SK-N-SH (cell line): Measurements from ENCODE around the gene BRINP2.
"Not testable (repeated sequence)": the region's sequence is repeated elsewhere in the genome, so short reads cannot be mapped to it uniquely, and the experiment has no call there.

Experiments
- CHD2 ChIP-seq: fragments of 150-350 bp; IDR thresholded peaks from 2 replicates; pipeline ENCODE4 v1.6.1; 2018; ENCODE audit warnings: low read length; ENCODE audit not compliant: partially characterized antibody
- NRF1 ChIP-seq: IDR thresholded peaks from 2 replicates; pipeline ENCODE4 v1.6.1; 2012; ENCODE audit warnings: low read depth, mild to moderate bottlenecking, low read length
- RCOR1 ChIP-seq: fragments of 150-350 bp; IDR thresholded peaks from 2 replicates; pipeline ENCODE4 v1.6.1; 2017; ENCODE audit warnings: antibody characterized with exemption, low read length
- TF ChIP-seq, protein P1 (sequence below): fragments of 200-600 bp; sonication (generic); IDR thresholded peaks from 2 replicates; pipeline ENCODE4 v1.6.1; 2017; ENCODE audit warnings: antibody characterized with exemption, mild to moderate bottlenecking, moderate library complexity
- TF ChIP-seq, protein P2 (sequence below): IDR thresholded peaks from 2 replicates; pipeline ENCODE4 v1.6.1; 2012; ENCODE audit warnings: mild to moderate bottlenecking, low read depth, low read length, moderate library complexity

DNA sequence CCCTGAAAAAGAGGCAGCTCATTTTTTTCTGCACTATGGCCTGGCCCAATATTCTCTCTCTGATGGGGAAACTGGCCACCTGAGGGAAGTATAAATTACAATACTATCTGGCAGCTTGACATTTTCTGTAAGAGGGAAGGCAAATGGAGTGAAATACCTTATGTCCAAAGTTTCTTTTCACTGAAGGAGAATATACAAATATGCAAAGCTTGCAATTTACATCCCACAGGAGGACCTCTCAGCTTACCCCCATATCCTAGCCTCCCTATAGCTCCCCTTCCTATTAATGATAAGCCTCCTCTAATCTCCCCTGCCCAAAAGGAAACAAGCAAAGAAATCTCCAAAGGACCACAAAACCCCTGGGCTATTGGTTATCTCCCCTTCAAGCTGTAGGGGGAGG is 150.7 kb downstream of the BRINP2 start:
- TF ChIP-seq, protein P1, sequence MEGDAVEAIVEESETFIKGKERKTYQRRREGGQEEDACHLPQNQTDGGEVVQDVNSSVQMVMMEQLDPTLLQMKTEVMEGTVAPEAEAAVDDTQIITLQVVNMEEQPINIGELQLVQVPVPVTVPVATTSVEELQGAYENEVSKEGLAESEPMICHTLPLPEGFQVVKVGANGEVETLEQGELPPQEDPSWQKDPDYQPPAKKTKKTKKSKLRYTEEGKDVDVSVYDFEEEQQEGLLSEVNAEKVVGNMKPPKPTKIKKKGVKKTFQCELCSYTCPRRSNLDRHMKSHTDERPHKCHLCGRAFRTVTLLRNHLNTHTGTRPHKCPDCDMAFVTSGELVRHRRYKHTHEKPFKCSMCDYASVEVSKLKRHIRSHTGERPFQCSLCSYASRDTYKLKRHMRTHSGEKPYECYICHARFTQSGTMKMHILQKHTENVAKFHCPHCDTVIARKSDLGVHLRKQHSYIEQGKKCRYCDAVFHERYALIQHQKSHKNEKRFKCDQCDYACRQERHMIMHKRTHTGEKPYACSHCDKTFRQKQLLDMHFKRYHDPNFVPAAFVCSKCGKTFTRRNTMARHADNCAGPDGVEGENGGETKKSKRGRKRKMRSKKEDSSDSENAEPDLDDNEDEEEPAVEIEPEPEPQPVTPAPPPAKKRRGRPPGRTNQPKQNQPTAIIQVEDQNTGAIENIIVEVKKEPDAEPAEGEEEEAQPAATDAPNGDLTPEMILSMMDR, result not testable (repeated sequence)
- TF ChIP-seq, protein P2, sequence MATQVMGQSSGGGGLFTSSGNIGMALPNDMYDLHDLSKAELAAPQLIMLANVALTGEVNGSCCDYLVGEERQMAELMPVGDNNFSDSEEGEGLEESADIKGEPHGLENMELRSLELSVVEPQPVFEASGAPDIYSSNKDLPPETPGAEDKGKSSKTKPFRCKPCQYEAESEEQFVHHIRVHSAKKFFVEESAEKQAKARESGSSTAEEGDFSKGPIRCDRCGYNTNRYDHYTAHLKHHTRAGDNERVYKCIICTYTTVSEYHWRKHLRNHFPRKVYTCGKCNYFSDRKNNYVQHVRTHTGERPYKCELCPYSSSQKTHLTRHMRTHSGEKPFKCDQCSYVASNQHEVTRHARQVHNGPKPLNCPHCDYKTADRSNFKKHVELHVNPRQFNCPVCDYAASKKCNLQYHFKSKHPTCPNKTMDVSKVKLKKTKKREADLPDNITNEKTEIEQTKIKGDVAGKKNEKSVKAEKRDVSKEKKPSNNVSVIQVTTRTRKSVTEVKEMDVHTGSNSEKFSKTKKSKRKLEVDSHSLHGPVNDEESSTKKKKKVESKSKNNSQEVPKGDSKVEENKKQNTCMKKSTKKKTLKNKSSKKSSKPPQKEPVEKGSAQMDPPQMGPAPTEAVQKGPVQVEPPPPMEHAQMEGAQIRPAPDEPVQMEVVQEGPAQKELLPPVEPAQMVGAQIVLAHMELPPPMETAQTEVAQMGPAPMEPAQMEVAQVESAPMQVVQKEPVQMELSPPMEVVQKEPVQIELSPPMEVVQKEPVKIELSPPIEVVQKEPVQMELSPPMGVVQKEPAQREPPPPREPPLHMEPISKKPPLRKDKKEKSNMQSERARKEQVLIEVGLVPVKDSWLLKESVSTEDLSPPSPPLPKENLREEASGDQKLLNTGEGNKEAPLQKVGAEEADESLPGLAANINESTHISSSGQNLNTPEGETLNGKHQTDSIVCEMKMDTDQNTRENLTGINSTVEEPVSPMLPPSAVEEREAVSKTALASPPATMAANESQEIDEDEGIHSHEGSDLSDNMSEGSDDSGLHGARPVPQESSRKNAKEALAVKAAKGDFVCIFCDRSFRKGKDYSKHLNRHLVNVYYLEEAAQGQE, result not testable (repeated sequence)
- not testable (repeated sequence) for TF ChIP-seq NRF1, CHD2, RCOR1
